HCT116 (cell line): ENCODE measurements around the gene THTPA. TPM values are rescaled to one million over a fixed set of nuclear protein-coding genes. Genes with fewer than 3 reads are reported as not detected.

Experiments used
- ATAC-seq: fragments of 200-7000 bp; cut with Tn5 transposase; 2 replicates; pipeline ENCODE4 v1.9.1; 2020; ENCODE audit warnings: mild to moderate bottlenecking, moderate library complexity
- BruUV-seq: library from RNA; stranded (reverse); fragments of 400-500 nt; replicated peaks from 2 replicates; lab custom pipeline; 2021; lab: Mats Ljungman, UMichigan
- CTCF ChIA-PET: fragments of 300-600 bp; sonication (Branson Sonifier 250); formaldehyde crosslinking; loops from one replicate; lab custom pipeline; 2021; ENCODE audit warnings: antibody characterized with exemption; lab: Charles Lee
- POLR2A ChIA-PET: fragments of 300-600, 350-600 bp; sonication (Branson Sonifier 250); formaldehyde crosslinking; loops from one replicate; lab custom pipeline; 2021; ENCODE audit warnings: antibody characterized with exemption; lab: Charles Lee
- RAD21 ChIA-PET, 2 experiments: fragments of 300-600 bp; sonication (Branson Sonifier 250); formaldehyde crosslinking; loops; one replicate each; lab custom pipeline; 2023; ENCODE audit warnings: low total read pairs in 2 of 2; ENCODE audit not compliant: uncharacterized antibody in 2 of 2, unreplicated experiment in 2 of 2, low non-redundant PET in 1 of 2; lab: Charles Lee
- DNase-seq: peaks from one replicate; pipeline ENCODE4 v3.0.0-alpha.2; 2010; ENCODE audit warnings: low read depth, low spot score
- H2AFZ ChIP-seq: fragments of 200-600 bp; shearing (Covaris generic), sonication (generic); 2 replicates; pipeline ENCODE4 v1.6.1; 2017; ENCODE audit warnings: low read depth, mixed run types, mixed read lengths, antibody characterized with exemption, low read length; ENCODE audit not compliant: poor library complexity, severe bottlenecking
- H3K27ac ChIP-seq: 2 replicates; pipeline ENCODE4 v1.5.1; 2012; ENCODE audit warnings: low read depth, low read length
- H3K27me3 ChIP-seq: fragments of 200-600 bp; sonication (generic); 2 replicates; pipeline ENCODE4 v1.6.1; 2016; ENCODE audit warnings: mixed run types, low read length, mixed read lengths; ENCODE audit not compliant: insufficient read depth
- H3K36me3 ChIP-seq, 2 experiments: fragments of 200-500 bp in 1 of 2; fragments of 200-600 bp in 1 of 2; sonication (Bioruptor generic) in 1 of 2; sonication (generic) in 1 of 2; 2 replicates each; pipeline versions ENCODE4 v1.5.1 to v1.6.1; 2014 to 2016; ENCODE audit warnings: low read length in 2 of 2, inconsistent platforms in 1 of 2, mixed read lengths in 1 of 2, mixed run types in 1 of 2; ENCODE audit not compliant: insufficient read depth in 2 of 2, control insufficient read depth in 1 of 2
- H3K4me1 ChIP-seq, 2 experiments: fragments of 200-600 bp in 1 of 2; sonication (generic) in 1 of 2; 2 replicates each; pipeline versions ENCODE4 v1.5.1 to v1.6.1; 2012 to 2017; ENCODE audit warnings: low read length in 2 of 2, inconsistent platforms in 1 of 2, mild to moderate bottlenecking in 1 of 2, mixed read lengths in 1 of 2, mixed run types in 1 of 2, moderate library complexity in 1 of 2; ENCODE audit not compliant: insufficient read depth in 2 of 2, control insufficient read depth in 1 of 2
- H3K4me2 ChIP-seq: fragments of 200-600 bp; sonication (generic); 2 replicates; pipeline ENCODE4 v1.6.1; 2017; ENCODE audit warnings: mixed run types, low read length, mixed read lengths
- H3K4me3 ChIP-seq, 2 experiments: fragments of 200-600 bp in 1 of 2; sonication (generic) in 1 of 2; replicated peaks in 1 of 2; 2 replicates each; pipeline ENCODE4 v1.5.1; 2011 to 2016; ENCODE audit warnings: low read length in 2 of 2, control low read depth in 1 of 2, low read depth in 1 of 2, mild to moderate bottlenecking in 1 of 2, mixed read lengths in 1 of 2, mixed run types in 1 of 2
- H3K79me2 ChIP-seq: fragments of 200-600 bp; sonication (generic); 2 replicates; pipeline ENCODE4 v1.6.1; 2017; ENCODE audit warnings: mild to moderate bottlenecking, mixed run types, low read length, moderate library complexity, mixed read lengths; ENCODE audit not compliant: insufficient read depth
- H3K9ac ChIP-seq: fragments of 200-600 bp; sonication (generic); 2 replicates; pipeline ENCODE4 v1.6.1; 2016; ENCODE audit warnings: low read length, mixed read lengths
- H3K9me2 ChIP-seq: fragments of 200-600 bp; sonication (generic), shearing (Covaris generic); 2 replicates; pipeline ENCODE4 v1.6.1; 2017; ENCODE audit warnings: mixed run types, mild to moderate bottlenecking, moderate library complexity; ENCODE audit not compliant: insufficient read depth
- H3K9me3 ChIP-seq, 2 experiments: fragments of 200-500 bp in 1 of 2; fragments of 200-600 bp in 1 of 2; sonication (Bioruptor generic) in 1 of 2; sonication (generic) in 1 of 2; 2 replicates each; pipeline ENCODE4 v1.6.1; 2014 to 2017; ENCODE audit warnings: low read length in 2 of 2, mixed read lengths in 2 of 2, inconsistent platforms in 1 of 2, low read depth in 1 of 2, mild to moderate bottlenecking in 1 of 2, mixed run types in 1 of 2, moderate library complexity in 1 of 2; ENCODE audit not compliant: control insufficient read depth in 1 of 2, insufficient read depth in 1 of 2
- H4K20me1 ChIP-seq: fragments of 200-600 bp; sonication (generic), shearing (Covaris generic); 2 replicates; pipeline ENCODE4 v1.6.1; 2017; ENCODE audit warnings: mixed run types, mild to moderate bottlenecking, moderate library complexity; ENCODE audit not compliant: insufficient read depth
- CBX3 ChIP-seq: IDR thresholded peaks from 2 replicates; pipeline ENCODE4 v1.6.1; 2012; ENCODE audit warnings: low read depth
- CTCF ChIP-seq, 3 experiments: fragments of 200-600 bp in 1 of 3; sonication (generic) in 1 of 3; IDR thresholded peaks in 2 of 3; conservative IDR thresholded peaks in 1 of 3; 2 replicates each; pipeline ENCODE4 v1.5.1; 2012 to 2017; ENCODE audit warnings: low read depth in 2 of 3, low read length in 2 of 3, antibody characterized with exemption in 1 of 3, borderline replicate concordance in 1 of 3, control low read depth in 1 of 3, mild to moderate bottlenecking in 1 of 3, mixed read lengths in 1 of 3, mixed run types in 1 of 3, moderate library complexity in 1 of 3; ENCODE audit not compliant: insufficient read depth in 1 of 3
- JUND ChIP-seq: IDR thresholded peaks from 2 replicates; pipeline ENCODE4 v1.6.1; 2012
- MAX ChIP-seq: IDR thresholded peaks from 2 replicates; pipeline ENCODE4 v1.6.1; 2012
- POLR2A ChIP-seq: IDR thresholded peaks from 2 replicates; pipeline ENCODE4 v1.7.0; 2011; ENCODE audit warnings: borderline replicate concordance; ENCODE audit not compliant: insufficient read depth, insufficient read length; ENCODE audit errors: extremely low read depth
- RAD21 ChIP-seq: IDR thresholded peaks from 2 replicates; pipeline ENCODE4 v1.6.1; 2012; ENCODE audit warnings: low read depth, mild to moderate bottlenecking
- SRF ChIP-seq: IDR thresholded peaks from 2 replicates; pipeline ENCODE4 v1.6.1; 2012; ENCODE audit warnings: low read depth
- TCF7L2 ChIP-seq: IDR thresholded peaks from 2 replicates; pipeline ENCODE4 v1.7.0; 2011; ENCODE audit warnings: borderline replicate concordance, inconsistent platforms; ENCODE audit not compliant: insufficient read depth, insufficient read length; ENCODE audit errors: extremely low read depth
- intact Hi-C: fragments of 100-400 bp; cut with micrococcal nuclease; formaldehyde crosslinking; loops from 2 replicates; pipeline ENCODE4 v1.10.0; 2022
- total RNA-seq: library from RNA; stranded (reverse); gene quantifications from one replicate; pipeline ENCODE4 v1.2.1, GENCODE V29; 2021; ENCODE audit not compliant: unreplicated experiment

Gene THTPA
- total RNA-seq, 1 experiment from 2014 or later = 5.8 TPM

- H3K4me2 ChIP-seq = no peak overlapping the region
- no peaks in the 10 kb centered on the region for H3K9me3 ChIP-seq
- H4K20me1 ChIP-seq = no peaks in the 10 kb centered on the region
- ChIA-PET CTCF (interaction anchor here (1.1 to 1.2 kb wide), 2 partner anchors 8 to 11 kb away, joined by 3 to 5 read pairs; no protein-coding TSS in a partner anchor), POLR2A (no interaction called here), RAD21 (no interaction called here)
- ATAC-seq = no peak
- no peak overlapping the region for H3K27ac ChIP-seq
- no peaks in the 10 kb centered on the region for H3K9me2 ChIP-seq
- H3K4me1 ChIP-seq = no peaks in the 10 kb centered on the region
- no peak overlapping the region for H3K9ac ChIP-seq
- TF ChIP-seq POLR2A = no peak
- no peak for TF ChIP-seq JUND
- no peak for TF ChIP-seq CBX3
- TF ChIP-seq RAD21 = no peak
- TF ChIP-seq MAX = no peak
- no peak for TF ChIP-seq TCF7L2
- no peak for TF ChIP-seq SRF
- BruUV-seq = no TSS peak
- no peaks in the 10 kb centered on the region for H3K36me3 ChIP-seq
- no peak for DNase-seq
- H3K27me3 ChIP-seq = no peaks in the 10 kb centered on the region
- no peaks in the 10 kb centered on the region for H3K79me2 ChIP-seq
- intact Hi-C loops = no loop called here
- no peak overlapping the region for H3K4me3 ChIP-seq
- H2AFZ ChIP-seq = no peak overlapping the region
These were observed 24.3 kb downstream of the THTPA start for GRCh38 chr14:23580152-23580926.

GRCh38 chr14:23580948-23581281 lies 24.8 kb downstream of the THTPA start:
- Histone ChIP-seq H3K9ac (no peak overlapping the region), H4K20me1 (no peaks in the 10 kb centered on the region), H3K36me3 (no peaks in the 10 kb centered on the region), H3K27ac (no peak overlapping the region), H3K4me2 (no peak overlapping the region), H3K79me2 (no peaks in the 10 kb centered on the region), H2AFZ (no peak overlapping the region), H3K9me3 (no peaks in the 10 kb centered on the region), H3K4me3 (no peak overlapping the region), H3K27me3 (no peaks in the 10 kb centered on the region), H3K9me2 (no peaks in the 10 kb centered on the region), H3K4me1 (no peaks in the 10 kb centered on the region)
- intact Hi-C loops = no loop called here
- ATAC-seq (peak; percentile 56), DNase-seq (peak; percentile 43)
- BruUV-seq = no TSS peak
- ChIA-PET POLR2A (no interaction called here), CTCF (interaction anchor here (1.1 to 1.2 kb wide), 2 partner anchors 8 to 12 kb away, joined by 3 to 5 read pairs; no protein-coding TSS in a partner anchor), RAD21 (no interaction called here)
- TF ChIP-seq TCF7L2 = no peak
- 0 out of 6 replicates have a peak, but pooled peaks of 2 of the 3 experiments have one; percentile 8 to 9 for TF ChIP-seq CTCF (IDR thresholded peaks at IDR 0.05 in 2 of 3, conservative IDR thresholded peaks at IDR 0.05 in 1 of 3; ENCODE audit: borderline replicate concordance in 1 of 3, insufficient read depth in 1 of 3, low read depth in 2 of 3, low read length in 2 of 3)
